Ishikawa (cell line): ENCODE data around the gene COX17.

Experiments
- CEBPB ChIP-seq: IDR thresholded peaks from 2 replicates; pipeline ENCODE4 v1.6.1; 2012
- EGR1 ChIP-seq: IDR thresholded peaks from 2 replicates; pipeline ENCODE4 v1.6.1; 2012
- EP300 ChIP-seq: IDR thresholded peaks from 2 replicates; pipeline ENCODE4 v1.6.1; 2012; ENCODE audit warnings: borderline replicate concordance
- FOXM1 ChIP-seq: IDR thresholded peaks from 2 replicates; pipeline ENCODE4 v1.6.1; 2012; ENCODE audit warnings: low read depth, borderline replicate concordance
- MAX ChIP-seq: IDR thresholded peaks from 2 replicates; pipeline ENCODE4 v1.6.1; 2012
- NFIC ChIP-seq: IDR thresholded peaks from 2 replicates; pipeline ENCODE4 v1.6.1; 2012
- TEAD4 ChIP-seq: IDR thresholded peaks from 2 replicates; pipeline ENCODE4 v1.6.1; 2012
- YY1 ChIP-seq: IDR thresholded peaks from 2 replicates; pipeline ENCODE4 v1.6.1; 2012; ENCODE audit warnings: low read depth
- ZBTB7A ChIP-seq: IDR thresholded peaks from 2 replicates; pipeline ENCODE4 v1.6.1; 2012; ENCODE audit warnings: low read depth

DNA sequence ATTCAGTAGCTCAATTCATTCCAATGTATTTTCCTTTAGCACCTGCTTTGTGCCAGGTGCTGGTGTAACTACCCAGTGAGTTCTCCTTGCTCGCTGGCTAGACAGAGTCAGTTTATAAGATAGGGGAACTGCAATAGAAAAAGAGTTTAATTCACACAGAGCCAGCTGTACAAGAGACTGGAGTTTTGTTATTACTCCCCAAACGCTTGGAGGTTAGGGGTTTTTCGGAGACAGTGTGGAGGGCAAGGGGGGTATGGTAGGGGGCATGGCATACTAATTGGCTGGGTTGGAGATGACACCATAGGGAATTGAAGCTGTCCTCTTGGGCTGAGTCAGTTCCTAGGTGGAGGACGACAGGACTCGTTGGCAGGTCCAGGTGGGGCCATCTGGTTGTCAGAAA is 20.2 kb upstream of the COX17 start:
- no peak for TF ChIP-seq ZBTB7A
- no peak for TF ChIP-seq EGR1
- TF ChIP-seq MAX = no peak
- no peak for TF ChIP-seq EP300
- TF ChIP-seq NFIC = no peak
- TF ChIP-seq TEAD4 = no peak
- TF ChIP-seq FOXM1 = no peak
- TF ChIP-seq CEBPB = no peak
- TF ChIP-seq YY1 = no peak
